ENCODE measurements around the gene ERRFI1. TPM values are rescaled to one million over a fixed set of nuclear protein-coding genes. Genes with fewer than 3 reads are reported as not detected.

ERRFI1 gene
- total RNA-seq, 1 experiment from 2014 or later: 220 TPM

DNA sequence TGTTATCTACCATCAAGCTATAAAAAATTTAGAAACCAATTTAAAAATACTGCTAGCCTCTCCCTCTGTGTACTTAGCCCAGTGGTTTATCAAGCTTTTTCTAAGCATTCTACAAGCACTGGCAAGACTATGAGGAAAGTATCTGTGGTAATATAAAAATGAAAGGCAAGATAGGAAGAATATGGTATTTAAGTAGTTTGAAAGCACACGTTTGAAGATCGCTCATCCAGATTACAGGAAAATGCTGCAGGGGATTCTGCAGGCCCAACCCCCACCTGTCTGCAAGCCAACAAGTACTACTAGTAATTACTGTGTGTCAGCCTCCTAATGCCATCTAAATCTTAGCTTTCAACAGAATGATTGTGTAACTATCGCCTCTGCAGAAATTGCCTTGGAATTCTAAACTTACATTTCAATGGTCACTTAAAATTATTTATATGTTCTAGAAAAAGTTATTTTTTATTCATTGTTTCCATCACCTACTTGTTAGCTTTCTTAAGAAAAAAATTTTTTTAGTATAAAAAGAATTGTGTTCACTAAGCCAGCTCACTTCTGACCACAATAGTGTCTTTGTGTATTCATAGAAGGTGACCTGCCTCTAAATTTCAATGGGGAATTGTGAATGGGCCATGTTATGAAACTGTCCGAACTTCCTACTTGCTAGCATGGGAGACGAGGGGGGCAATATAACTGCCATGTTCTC lies 8.5 kb downstream of the ERRFI1 start:
- H3K4me1 ChIP-seq: peaks cover 92% of the 10 kb centered on the region
- peaks cover 90% of the 10 kb centered on the region for H3K36me3 ChIP-seq
- no peaks in the 10 kb centered on the region for H3K27me3 ChIP-seq
- peak; percentile 55 to 78 for DNase-seq
- H3K27ac ChIP-seq: peak overlapping the region; percentile 13
- H3K9me3 ChIP-seq (replicated peaks): no peaks in the 10 kb centered on the region
- no peak overlapping the region for H3K4me3 ChIP-seq

DNA sequence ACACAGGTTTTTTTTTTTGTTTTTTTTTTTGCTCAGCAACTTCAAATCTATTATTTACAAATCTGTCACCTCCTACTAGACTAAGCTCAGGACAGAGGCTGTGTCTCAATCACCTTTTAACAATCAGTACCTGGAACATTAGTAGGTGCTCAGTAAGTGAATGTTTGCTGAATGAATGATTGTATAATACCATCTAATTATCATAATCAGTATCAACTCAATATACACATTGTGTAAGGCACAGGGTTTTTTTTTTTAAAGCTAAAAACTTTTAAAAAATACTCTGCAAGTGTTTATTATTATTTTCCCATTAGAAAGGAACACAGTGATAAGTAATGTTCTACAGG lies 9.2 kb downstream of the ERRFI1 start:
- no peaks in the 10 kb centered on the region for H3K27me3 ChIP-seq
- H3K9me3 ChIP-seq (replicated peaks): no peaks in the 10 kb centered on the region
- peaks cover 91% of the 10 kb centered on the region for H3K4me1 ChIP-seq
- no peak overlapping the region for H3K27ac ChIP-seq
- no peak overlapping the region for H3K4me3 ChIP-seq
- H3K36me3 ChIP-seq: peaks cover 90% of the 10 kb centered on the region
- DNase-seq: no peak

DNA sequence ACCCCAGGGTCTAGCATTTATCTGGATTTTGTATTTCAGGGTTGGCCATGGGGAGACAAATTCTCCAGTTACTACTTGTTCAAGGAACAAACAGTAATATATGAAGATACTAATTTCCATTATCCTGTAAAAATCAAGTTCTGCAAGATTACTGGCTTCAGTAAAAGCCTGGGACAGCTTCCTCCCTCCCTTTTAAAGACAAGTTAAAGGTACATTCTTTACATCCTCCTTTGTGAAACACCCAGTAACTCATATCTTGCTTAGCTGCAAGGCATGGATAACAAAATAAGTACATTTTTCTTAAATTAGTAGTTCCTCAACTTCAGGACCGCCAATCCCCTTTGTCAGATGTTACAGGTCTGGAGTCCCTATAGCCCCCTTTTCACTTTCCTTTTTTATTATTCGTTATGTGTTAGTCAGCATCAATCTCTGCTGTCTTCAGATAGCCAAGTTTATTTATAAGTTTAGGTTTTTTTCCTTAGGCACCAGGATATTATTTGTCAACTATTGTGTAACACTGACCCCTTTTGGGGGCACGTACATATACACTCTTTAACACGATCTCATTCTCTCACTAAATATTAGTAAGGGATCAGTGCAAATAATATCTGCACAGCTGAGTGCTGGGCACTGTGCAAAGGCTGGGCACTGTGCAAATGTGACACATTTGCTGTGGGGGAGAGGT lies 9.8 kb downstream of the ERRFI1 start:
- no peak overlapping the region for H3K4me3 ChIP-seq
- H3K36me3 ChIP-seq: peaks cover 90% of the 10 kb centered on the region
- DNase-seq: no peak
- peaks cover 91% of the 10 kb centered on the region for H3K4me1 ChIP-seq
- no peaks in the 10 kb centered on the region for H3K9me3 ChIP-seq (replicated peaks)
- H3K27ac ChIP-seq: no peak overlapping the region
- no peaks in the 10 kb centered on the region for H3K27me3 ChIP-seq

DNA sequence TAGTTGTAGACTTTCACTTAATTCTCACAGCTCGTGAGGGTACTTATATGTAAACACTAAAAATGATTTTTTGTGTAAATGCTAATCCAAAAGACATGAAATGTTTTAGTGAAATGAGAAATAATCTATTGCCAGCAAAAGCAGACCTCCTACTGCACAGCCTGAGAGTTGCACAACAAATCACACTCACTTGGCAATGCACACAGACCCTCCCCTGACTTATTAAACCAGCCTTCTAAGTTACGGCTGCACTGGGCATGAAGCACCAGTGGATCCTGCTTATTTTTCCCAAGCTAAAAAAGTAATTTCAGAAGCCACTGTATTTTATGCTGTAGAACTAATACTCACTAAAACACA lies 10.3 kb downstream of the ERRFI1 start:
- H3K4me3 ChIP-seq: no peak overlapping the region
- H3K9me3 ChIP-seq (replicated peaks): no peaks in the 10 kb centered on the region
- no peak for DNase-seq
- peaks cover 90% of the 10 kb centered on the region for H3K36me3 ChIP-seq
- H3K27ac ChIP-seq: peak overlapping the region; percentile 4; the same call in 1 of the 2 replicates
- H3K4me1 ChIP-seq: peaks cover 91% of the 10 kb centered on the region
- no peaks in the 10 kb centered on the region for H3K27me3 ChIP-seq

DNA sequence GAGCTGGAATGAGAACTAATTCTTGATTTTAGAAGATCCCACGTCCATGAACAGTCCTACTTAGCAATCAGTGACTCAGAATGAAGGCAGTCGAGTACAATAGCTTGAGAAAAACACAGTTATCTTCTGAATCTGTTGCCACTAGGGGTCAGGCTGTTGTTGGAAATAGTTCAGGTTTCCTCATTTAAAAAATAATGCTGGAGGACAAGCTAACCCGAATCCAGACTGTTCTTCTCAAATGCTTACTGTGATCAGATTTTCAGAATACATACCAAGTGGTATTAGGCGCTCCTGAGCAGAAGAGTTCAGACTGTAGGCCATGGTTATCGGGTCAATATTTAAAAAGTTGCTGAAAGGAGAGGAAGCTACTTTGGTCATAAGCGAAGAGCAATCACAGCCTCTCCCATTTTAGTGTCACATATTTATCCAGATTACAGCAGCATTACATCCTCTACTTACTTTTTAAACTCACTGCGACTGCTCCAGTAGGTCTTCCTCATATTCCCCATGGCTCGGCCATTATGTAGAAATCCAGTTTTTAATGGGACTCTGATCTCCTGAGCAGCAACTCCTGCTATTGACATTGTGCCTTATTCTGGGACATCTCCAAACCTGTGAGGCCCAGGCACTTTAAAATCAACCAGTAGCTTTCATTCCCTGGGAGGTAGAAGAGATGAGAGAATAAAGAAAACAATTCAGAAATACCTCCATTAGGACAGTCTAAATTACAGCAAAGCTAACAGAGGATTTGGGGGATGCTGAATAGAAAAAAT lies 10.9 kb downstream of the ERRFI1 start:
- DNase-seq: peak; percentile 46 to 83
- H3K36me3 ChIP-seq: peaks cover 90% of the 10 kb centered on the region
- H3K4me3 ChIP-seq: no peak overlapping the region
- no peaks in the 10 kb centered on the region for H3K9me3 ChIP-seq (replicated peaks)
- H3K27me3 ChIP-seq: no peaks in the 10 kb centered on the region
- H3K27ac ChIP-seq: peak overlapping the region; percentile 4; the same call in 1 of the 2 replicates
- peaks cover 87% of the 10 kb centered on the region for H3K4me1 ChIP-seq

DNA sequence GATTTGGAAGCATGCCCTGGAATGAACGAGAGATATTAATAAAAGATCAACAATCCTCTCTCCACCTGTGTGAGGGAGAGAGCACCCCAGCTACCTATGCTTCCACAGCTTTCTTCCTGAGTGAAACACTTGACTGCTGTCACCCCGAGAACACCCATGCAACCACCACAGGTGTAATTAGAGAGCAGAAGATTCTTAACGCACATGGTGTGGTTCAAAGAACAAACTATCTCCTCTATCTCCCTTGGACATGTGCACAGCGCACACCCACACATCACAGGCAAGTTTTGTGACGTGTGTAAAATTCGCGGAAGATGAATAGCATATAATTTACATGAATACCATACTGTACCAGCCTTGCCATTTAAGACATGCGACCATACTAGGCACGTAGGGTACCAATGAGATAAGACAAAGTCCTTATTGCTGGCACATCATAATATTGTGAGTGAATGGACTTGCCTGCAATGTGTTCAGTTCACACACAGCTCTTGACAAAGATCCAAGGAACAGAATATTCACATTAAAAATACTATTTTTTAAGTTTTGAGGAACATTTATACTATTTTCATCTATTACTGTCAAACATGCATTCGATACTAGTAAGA lies 11.6 kb downstream of the ERRFI1 start:
- H3K27ac ChIP-seq: no peak overlapping the region
- H3K27me3 ChIP-seq: no peaks in the 10 kb centered on the region
- no peak for DNase-seq
- peaks cover 90% of the 10 kb centered on the region for H3K36me3 ChIP-seq
- H3K4me1 ChIP-seq: peaks cover 79% of the 10 kb centered on the region
- H3K4me3 ChIP-seq: no peak overlapping the region
- H3K9me3 ChIP-seq (replicated peaks): no peaks in the 10 kb centered on the region

DNA sequence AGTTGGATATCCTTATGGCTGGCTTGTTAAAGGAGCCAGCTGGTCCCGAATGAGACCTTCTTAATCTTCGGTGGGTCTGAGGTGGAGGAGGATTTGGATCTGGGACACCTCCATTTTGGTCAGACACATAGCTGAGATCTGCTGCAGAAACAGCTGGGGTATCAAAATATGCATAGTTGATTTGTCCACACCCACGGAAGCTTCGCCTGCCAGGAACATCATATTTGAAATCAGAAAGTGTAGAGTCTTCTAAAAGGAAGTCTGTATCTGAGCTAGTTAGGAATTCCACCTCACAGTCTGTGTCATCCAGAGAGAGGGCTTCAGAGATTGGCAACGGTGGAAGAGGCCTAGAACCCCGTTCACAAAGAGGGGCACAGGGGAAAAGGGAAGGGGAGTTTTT lies 12.3 kb downstream of the ERRFI1 start:
- H3K4me1 ChIP-seq: peaks cover 73% of the 10 kb centered on the region
- DNase-seq: no peak
- H3K27ac ChIP-seq: no peak overlapping the region
- H3K36me3 ChIP-seq: peaks cover 92% of the 10 kb centered on the region
- no peaks in the 10 kb centered on the region for H3K9me3 ChIP-seq (replicated peaks)
- no peaks in the 10 kb centered on the region for H3K27me3 ChIP-seq
- no peak overlapping the region for H3K4me3 ChIP-seq

DNA sequence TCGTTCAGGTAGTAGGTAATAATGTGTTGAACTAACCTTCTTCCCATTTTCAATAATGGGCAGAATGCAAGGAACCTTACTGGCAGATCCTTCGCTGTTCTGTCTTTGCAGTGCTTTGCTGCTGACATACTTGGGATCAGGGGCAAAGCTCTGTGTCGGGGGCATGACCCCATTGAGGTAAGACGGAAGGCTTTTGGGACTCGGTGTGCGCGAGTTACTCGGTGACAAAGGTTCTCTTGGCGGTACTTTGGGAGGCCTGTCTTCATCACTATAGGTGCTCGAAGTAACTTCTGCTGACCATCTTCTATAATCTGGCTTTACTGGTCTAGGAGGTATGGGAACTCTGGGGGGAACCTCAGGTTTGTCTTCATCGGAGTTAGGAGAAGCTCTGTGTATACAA lies 12.7 kb downstream of the ERRFI1 start:
- Histone ChIP-seq H3K4me3 (no peak overlapping the region), H3K9me3 (replicated peaks) (no peaks in the 10 kb centered on the region), H3K27me3 (no peaks in the 10 kb centered on the region), H3K27ac (no peak overlapping the region), H3K4me1 (peaks cover 69% of the 10 kb centered on the region), H3K36me3 (peaks cover 92% of the 10 kb centered on the region)
- no peak for DNase-seq

DNA sequence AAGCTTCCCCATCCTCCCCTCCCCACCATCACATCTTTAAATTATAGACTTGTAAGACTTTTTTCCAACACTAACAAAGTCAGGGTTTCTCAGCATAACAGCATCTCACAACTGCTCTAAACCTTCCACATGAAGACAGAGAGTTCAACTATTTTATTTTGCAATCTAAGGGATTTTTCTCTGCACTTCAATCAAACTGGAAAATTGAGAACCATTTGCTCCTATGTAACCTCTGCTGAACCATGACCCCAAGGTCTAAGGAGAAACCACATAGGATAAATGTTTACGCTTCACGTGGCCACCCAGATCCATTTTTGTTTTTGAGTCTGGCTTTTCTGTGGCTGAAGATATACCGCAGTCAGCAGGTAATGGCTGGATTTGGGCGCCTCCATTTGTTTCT lies 13.2 kb downstream of the ERRFI1 start:
- no peak overlapping the region for H3K4me3 ChIP-seq
- peaks cover 65% of the 10 kb centered on the region for H3K4me1 ChIP-seq

DNA sequence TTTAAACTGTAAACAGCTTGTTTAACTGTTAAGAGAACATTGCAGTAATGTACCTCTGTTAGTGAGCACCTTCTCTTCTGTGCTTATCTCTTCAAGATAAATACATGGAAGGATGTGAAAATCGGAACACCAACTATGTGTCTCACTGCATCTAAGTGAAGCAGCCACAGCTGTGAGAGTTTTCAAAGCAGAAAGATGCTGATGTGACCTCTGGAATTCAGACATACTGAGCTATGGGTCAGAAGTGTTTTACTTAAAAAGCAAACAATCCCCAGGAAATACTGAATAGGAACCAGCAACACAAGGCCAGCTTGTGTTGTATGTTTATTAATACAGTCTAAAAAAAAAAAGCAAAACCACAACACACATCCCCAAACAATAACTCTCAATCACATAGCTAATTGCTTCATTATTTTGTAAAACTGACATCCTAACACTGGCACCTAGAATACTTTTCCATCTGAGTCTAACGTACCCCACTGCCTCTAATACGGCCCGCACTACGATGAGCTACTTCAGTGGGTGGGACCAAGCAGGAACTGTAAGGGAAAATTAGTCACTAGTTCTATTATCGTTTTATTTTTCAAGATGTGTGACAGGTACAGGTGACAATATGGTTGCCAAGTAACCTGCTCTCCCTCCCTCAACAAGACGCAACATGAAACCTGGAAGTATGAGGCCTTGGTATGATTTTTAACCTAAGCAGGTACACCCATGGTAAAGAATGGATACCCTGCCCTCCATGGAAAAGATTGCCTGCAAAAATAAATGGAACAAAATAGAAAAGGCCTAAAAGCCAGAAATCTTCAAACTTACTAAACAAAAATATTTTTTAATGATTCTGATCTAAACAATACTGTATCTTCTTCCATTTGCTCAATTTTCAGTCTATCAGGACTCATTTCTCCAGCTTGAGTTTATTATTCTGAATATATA lies 13.9 kb downstream of the ERRFI1 start:
- H3K36me3 ChIP-seq: peaks cover 86% of the 10 kb centered on the region
- peaks cover 58% of the 10 kb centered on the region for H3K4me1 ChIP-seq
- no peak overlapping the region for H3K27ac ChIP-seq
- no peaks in the 10 kb centered on the region for H3K27me3 ChIP-seq
- DNase-seq: no peak
- H3K4me3 ChIP-seq: no peak overlapping the region
- no peaks in the 10 kb centered on the region for H3K9me3 ChIP-seq (replicated peaks)

More for the DNA sequence above, 13.2 kb downstream of the ERRFI1 start:
- no peak for DNase-seq
- H3K27ac ChIP-seq: no peak overlapping the region
- H3K9me3 ChIP-seq (replicated peaks): no peaks in the 10 kb centered on the region
- H3K27me3 ChIP-seq: no peaks in the 10 kb centered on the region
- peaks cover 91% of the 10 kb centered on the region for H3K36me3 ChIP-seq

DNA sequence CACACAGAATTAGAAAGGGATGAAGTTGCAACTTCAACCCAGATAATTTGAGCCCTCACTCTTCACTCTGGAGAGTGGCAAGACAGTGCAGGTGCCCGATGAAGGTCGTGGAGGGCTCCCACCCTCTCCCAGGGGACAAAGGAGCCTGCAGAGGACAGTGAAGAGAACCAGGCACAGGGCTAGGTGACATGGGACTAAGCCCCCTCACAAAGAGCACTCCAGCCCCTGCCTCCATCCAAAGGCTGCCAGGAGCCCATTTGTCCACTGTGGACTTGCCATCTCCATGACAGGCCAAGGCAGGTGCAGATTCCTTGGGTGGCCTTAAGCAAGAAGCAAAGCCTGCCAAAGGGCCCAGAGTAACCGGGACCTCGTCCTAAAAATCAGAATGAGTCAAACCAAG lies 15.1 kb downstream of the ERRFI1 start:
- Histone ChIP-seq H3K27ac (no peak overlapping the region), H3K27me3 (no peaks in the 10 kb centered on the region), H3K4me3 (no peak overlapping the region), H3K4me1 (peaks cover 52% of the 10 kb centered on the region), H3K36me3 (peaks cover 80% of the 10 kb centered on the region), H3K9me3 (replicated peaks) (no peaks in the 10 kb centered on the region)
- DNase-seq: peak; percentile 73 to 83

DNA sequence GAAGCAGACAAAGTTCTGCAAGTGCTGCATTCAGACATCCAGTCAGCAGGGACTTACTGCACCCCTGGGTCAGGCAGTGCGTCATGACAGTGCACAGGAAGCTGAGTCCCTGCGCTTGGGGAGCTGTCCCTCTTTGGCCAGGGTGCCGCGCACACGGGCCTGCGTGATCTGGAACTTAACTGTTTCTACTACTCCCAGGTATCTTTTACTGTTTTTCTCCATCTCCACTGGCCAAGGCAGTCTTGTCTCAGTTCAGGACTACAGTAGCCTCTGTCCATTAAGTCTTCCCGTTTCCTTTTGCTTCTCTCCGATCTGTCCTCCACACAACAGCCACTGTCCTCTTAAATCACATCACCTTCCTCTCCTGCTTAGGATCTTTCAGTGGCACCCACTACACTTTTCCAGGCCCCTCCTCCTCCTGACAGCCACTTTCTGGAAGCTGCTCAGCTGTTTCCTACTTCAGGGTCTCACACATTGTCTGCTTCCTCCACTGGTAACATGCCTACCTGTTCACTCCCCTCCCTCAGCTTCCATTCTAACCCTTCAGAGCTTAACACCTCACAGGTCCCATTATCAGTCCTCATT lies 15.9 kb downstream of the ERRFI1 start:
- Histone ChIP-seq H3K4me1 (peaks cover 45% of the 10 kb centered on the region), H3K36me3 (peaks cover 73% of the 10 kb centered on the region), H3K4me3 (no peak overlapping the region), H3K27me3 (no peaks in the 10 kb centered on the region), H3K9me3 (replicated peaks) (no peaks in the 10 kb centered on the region), H3K27ac (no peak overlapping the region)
- DNase-seq: no peak

DNA sequence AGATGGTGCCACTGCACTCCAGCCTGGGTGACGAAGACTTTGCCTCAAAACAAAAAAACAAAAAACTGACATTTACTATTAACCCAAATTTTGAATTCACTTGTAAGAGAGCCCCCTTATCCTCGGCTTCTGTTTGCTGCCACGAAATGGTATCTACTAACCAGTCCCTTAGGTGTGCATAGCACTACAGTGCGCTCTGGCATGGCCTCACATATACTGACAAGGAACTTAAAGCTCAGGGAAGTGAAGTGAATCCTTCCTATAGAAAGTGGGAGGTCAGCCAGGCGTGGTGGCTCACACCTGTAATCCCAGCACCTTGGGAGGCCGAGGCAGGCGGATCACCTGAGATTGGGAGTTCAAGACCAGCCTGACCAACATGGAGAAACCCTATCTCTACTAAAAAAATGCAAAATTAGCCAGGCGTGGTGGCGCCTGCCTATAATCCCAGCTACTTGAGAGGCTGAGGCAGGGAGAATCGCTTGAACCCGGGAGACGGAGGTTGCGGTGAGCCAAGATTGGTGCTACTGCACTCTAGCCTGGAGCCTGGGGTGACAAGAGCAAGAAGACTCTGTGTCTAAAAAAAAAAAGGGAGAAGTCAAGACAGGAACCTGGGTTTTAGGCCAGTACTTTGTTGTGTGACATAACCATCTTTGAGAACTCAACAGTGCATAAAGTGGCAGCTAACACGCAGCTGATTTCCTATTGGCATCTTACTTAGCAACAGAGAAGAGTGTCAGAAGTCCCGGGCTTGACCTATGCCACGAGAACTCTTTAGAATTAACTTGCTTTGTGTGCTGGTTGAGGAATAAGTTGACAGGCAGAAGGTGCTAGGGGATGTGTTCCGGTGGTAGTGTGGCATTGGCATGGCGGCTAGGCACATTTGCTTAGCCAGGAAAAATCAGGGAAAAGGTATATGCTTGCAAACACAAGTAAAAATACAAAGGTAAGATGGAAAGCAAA lies 16.8 kb downstream of the ERRFI1 start:
- Histone ChIP-seq H3K36me3 (peaks cover 65% of the 10 kb centered on the region), H3K9me3 (replicated peaks) (no peaks in the 10 kb centered on the region), H3K27ac (no peak overlapping the region), H3K4me3 (no peak overlapping the region), H3K4me1 (peaks cover 46% of the 10 kb centered on the region), H3K27me3 (no peaks in the 10 kb centered on the region)
- DNase-seq: no peak
